Medulla oblongata (tissue), 1 donor: ENCODE measurements around the gene ADGRV1.

Experiments used
- DNase-seq: peaks from one replicate; pipeline ENCODE4 v3.0.0-alpha.2; 2015; ENCODE audit errors: extremely low spot score

Gene ADGRV1

GRCh38 chr5:90871391-90871991, 312.9 kb downstream of the ADGRV1 start:
- DNase-seq, result no peak

GRCh38 chr5:90873033-90873517, 314.5 kb downstream of the ADGRV1 start:
- no peak for DNase-seq

GRCh38 chr5:90874066-90874465, 315.5 kb downstream of the ADGRV1 start:
- no peak for DNase-seq

GRCh38 chr5:90875456-90875855, 316.9 kb downstream of the ADGRV1 start:
- DNase-seq, result no peak

- no peak for DNase-seq
Measured at GRCh38 chr5:90876366-90876765, 317.8 kb downstream of the ADGRV1 start.

- DNase-seq, result no peak
Measured at GRCh38 chr5:90877049-90877448, 318.5 kb downstream of the ADGRV1 start.

GRCh38 chr5:90878081-90878480, 319.5 kb downstream of the ADGRV1 start:
- peak; percentile 10 for DNase-seq

GRCh38 chr5:90878549-90879196, 320.1 kb downstream of the ADGRV1 start:
- DNase-seq, result no peak

GRCh38 chr5:90881626-90882150, 323.1 kb downstream of the ADGRV1 start:
- no peak for DNase-seq

- DNase-seq, result no peak
Measured at GRCh38 chr5:90882448-90882847, 323.9 kb downstream of the ADGRV1 start.

- DNase-seq, result no peak
Measured at GRCh38 chr5:90885180-90885868, 326.7 kb downstream of the ADGRV1 start.

GRCh38 chr5:90886381-90886780, 327.8 kb downstream of the ADGRV1 start:
- DNase-seq, result no peak

GRCh38 chr5:90888511-90889324, 330.1 kb downstream of the ADGRV1 start:
- no peak for DNase-seq

- no peak for DNase-seq
Measured at GRCh38 chr5:90889325-90889600, 330.7 kb downstream of the ADGRV1 start.

GRCh38 chr5:90890180-90890579, 331.6 kb downstream of the ADGRV1 start:
- no peak for DNase-seq

GRCh38 chr5:90894866-90895420, 336.3 kb downstream of the ADGRV1 start:
- no peak for DNase-seq

GRCh38 chr5:90897618-90898017, 339.0 kb downstream of the ADGRV1 start:
- no peak for DNase-seq

- no peak for DNase-seq
Measured at GRCh38 chr5:90898326-90899013, 339.9 kb downstream of the ADGRV1 start.

GRCh38 chr5:90899014-90899604, 340.5 kb downstream of the ADGRV1 start:
- DNase-seq, result no peak

- DNase-seq, result no peak
Measured at GRCh38 chr5:90901261-90901660, 342.7 kb downstream of the ADGRV1 start.

- no peak for DNase-seq
Measured at GRCh38 chr5:90902170-90902569, 343.6 kb downstream of the ADGRV1 start.
